Erythroblast (primary cell): ENCODE measurements around the gene RILPL1.

Experiments
- GATA1 ChIP-seq: IDR thresholded peaks from 2 replicates; pipeline ENCODE4 v1.6.1; 2011; ENCODE audit warnings: low read depth, mild to moderate bottlenecking, control low read depth, low read length, moderate library complexity
- POLR2A ChIP-seq: IDR thresholded peaks from 2 replicates; pipeline ENCODE4 v1.6.1; 2011; ENCODE audit warnings: mild to moderate bottlenecking, low read length

DNA sequence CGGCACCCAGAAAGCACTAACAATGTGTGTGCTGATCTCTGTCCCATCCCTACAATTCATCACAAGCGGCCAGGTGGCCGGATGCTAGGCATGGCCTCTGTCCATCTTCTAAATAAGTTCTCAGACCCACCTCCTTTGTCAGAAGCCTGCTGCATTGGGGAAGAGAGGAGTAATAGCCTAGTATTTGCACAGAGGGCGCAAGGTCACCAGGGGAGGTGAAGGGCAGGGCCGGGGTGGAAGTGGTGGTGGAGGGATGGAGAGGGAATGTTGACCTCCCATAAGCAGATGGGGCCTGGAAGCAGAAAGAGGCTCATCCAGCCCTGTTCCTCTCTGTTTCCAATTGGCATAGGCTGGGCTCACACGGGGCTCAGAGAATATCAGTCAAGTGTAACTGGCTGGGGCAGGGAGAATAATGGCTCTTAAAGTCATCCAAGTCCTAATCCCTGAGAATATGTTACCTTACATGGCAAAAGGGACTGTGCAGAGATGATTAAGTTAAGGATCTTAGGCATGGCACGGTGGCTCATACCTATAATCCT, 6.9 kb downstream of the RILPL1 start:
- no peak for TF ChIP-seq POLR2A
- TF ChIP-seq GATA1, result no peak
